Activated CD4-positive, CD25-positive, alpha-beta regulatory T cell (primary cell): Measurements from ENCODE around the gene PIR.
A peak's percentile ranks its signal among the peaks of the same experiment; 100 is the strongest.

Experiments
- DNase-seq, 4 experiments: peaks; one replicate each; lab custom pipeline; 2025; lab: John Stamatoyannopoulos, UW

Gene PIR

GRCh38 chrX:15344106-15344505, 149.0 kb downstream of the PIR start:
- no peak for DNase-seq

- DNase-seq, result no peak
These were observed 150.1 kb downstream of the PIR start for GRCh38 chrX:15343075-15343476.

- DNase-seq, result no peak
These were observed 152.3 kb downstream of the PIR start for GRCh38 chrX:15340867-15341266.

- DNase-seq, result no peak
These were observed 157.1 kb downstream of the PIR start for GRCh38 chrX:15336023-15336413.

- peak; percentile 69 to 85 (median 80) for DNase-seq
These were observed 157.8 kb downstream of the PIR start, which contains the start of gene PIGA for GRCh38 chrX:15335135-15336022. Gene PIGA, minus strand, starts transcription at chrX:15335523. Its CDS starts 3,593 bp downstream, at chrX:15331930.
